H1 (cell line): Measurements from ENCODE around the gene RREB1. TPM values are rescaled to one million over a fixed set of nuclear protein-coding genes. Genes with fewer than 3 reads are reported as not detected.

Experiments
- CREB1 ChIP-seq: IDR thresholded peaks from 2 replicates; pipeline ENCODE4 v1.6.1; 2012; ENCODE audit warnings: inconsistent platforms
- polyA plus RNA-seq, 7 experiments: library from polyadenylated mRNA; depleted of rRNA in 3 of 7; stranded (reverse) in 5 of 7; unstranded in 2 of 7; fragments of >200 nt in 5 of 7; fragments of 200-250 nt in 2 of 7; gene quantifications; 1 replicate in 5 of 7; 2 replicates in 1 of 7; 4 replicates in 1 of 7; pipeline versions ENCODE4 v1.2.1 to v1.2.3, GENCODE V29; 2011 to 2013; ENCODE audit warnings: missing spikeins in 2 of 7, mixed read lengths in 2 of 7
- total RNA-seq: library from RNA; stranded (reverse); fragmentation: NEBNext Ultra II Directional; extraction: Animal tissue kit (Norgen Biotek cat#: 25700); gene quantifications from 2 replicates; pipeline ENCODE4 v1.2.1, GENCODE V29; 2021
- TF ChIP-seq, protein P1 (sequence below): IDR thresholded peaks from 2 replicates; pipeline ENCODE4 v1.6.1; 2011; ENCODE audit warnings: low read length, improper control_type of control experiment

RREB1 gene
- total and polyA plus RNA-seq, 2 of the 8 experiments (the other 6 are each of a cell fraction or from before 2014, with no cell fraction given): 3.9 to 34.7 TPM

GRCh38 chr6:7125290-7125689, 17.5 kb downstream of the RREB1 start (continued):
- TF ChIP-seq, protein P1, sequence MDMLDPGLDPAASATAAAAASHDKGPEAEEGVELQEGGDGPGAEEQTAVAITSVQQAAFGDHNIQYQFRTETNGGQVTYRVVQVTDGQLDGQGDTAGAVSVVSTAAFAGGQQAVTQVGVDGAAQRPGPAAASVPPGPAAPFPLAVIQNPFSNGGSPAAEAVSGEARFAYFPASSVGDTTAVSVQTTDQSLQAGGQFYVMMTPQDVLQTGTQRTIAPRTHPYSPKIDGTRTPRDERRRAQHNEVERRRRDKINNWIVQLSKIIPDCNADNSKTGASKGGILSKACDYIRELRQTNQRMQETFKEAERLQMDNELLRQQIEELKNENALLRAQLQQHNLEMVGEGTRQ: no peak
- no peak for TF ChIP-seq CREB1
